ENCODE measurements around the gene MAGEA6.
"Not testable (repeated sequence)": the region's sequence is repeated elsewhere in the genome, so short reads cannot be mapped to it uniquely, and the experiment has no call there.

GRCh38 chrX:152761582-152761981, 7.9 kb downstream of the MAGEA6 start:
- not testable (repeated sequence) for TF ChIP-seq CTCF (IDR thresholded peaks at IDR 0.05); ZFX (IDR thresholded peaks at IDR 0.05; ENCODE audit: borderline replicate concordance)
